Measurements from ENCODE around the gene CELF1. TPM values are rescaled to one million over a fixed set of nuclear protein-coding genes. Genes with fewer than 3 reads are reported as not detected.
A peak's percentile ranks its signal among the peaks of the same experiment; 100 is the strongest.

The CELF1 gene
- total and polyA plus RNA-seq, 2 of the 13 experiments (the other 11 are each of a cell fraction or from before 2014, with no cell fraction given) = 69.0 to 80.1 TPM

DNA sequence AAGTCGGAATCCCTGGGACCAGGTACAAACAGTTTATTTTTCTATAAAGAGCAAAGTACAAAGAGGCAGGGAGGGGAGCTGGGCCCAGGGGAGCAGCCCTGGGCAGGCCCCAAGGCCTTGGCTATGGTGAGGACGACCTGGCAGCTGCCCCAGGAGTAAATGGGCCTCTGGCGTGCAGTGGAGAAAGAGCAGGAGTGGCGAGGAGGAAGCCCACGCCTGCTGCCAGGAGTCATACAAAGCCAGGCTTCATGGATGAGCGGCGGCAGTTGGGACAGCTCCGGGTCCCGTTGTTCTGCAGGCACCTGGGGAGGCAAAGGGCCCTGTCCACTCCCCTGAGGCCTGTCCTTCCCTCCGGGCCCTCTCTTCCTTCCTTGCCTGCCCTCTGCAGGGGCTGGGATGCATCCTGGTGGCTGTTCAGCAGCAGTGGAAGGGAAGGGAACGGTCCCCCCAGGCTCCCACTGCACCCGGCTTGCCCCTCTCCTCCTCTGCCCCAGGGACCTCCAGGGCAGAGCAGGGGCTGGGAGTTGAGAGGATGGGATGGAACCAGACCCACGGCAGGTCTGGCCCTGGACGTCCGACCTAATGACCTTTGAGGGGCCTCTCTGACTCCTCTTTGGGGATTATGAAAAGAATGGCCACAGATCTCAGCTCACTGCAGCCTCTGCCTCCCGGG is 115.0 kb downstream of the CELF1 start (continued):
- TF ChIP-seq, protein P1, sequence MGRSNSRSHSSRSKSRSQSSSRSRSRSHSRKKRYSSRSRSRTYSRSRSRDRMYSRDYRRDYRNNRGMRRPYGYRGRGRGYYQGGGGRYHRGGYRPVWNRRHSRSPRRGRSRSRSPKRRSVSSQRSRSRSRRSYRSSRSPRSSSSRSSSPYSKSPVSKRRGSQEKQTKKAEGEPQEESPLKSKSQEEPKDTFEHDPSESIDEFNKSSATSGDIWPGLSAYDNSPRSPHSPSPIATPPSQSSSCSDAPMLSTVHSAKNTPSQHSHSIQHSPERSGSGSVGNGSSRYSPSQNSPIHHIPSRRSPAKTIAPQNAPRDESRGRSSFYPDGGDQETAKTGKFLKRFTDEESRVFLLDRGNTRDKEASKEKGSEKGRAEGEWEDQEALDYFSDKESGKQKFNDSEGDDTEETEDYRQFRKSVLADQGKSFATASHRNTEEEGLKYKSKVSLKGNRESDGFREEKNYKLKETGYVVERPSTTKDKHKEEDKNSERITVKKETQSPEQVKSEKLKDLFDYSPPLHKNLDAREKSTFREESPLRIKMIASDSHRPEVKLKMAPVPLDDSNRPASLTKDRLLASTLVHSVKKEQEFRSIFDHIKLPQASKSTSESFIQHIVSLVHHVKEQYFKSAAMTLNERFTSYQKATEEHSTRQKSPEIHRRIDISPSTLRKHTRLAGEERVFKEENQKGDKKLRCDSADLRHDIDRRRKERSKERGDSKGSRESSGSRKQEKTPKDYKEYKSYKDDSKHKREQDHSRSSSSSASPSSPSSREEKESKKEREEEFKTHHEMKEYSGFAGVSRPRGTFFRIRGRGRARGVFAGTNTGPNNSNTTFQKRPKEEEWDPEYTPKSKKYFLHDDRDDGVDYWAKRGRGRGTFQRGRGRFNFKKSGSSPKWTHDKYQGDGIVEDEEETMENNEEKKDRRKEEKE (IDR thresholded peaks at IDR 0.05) = no peak
- TF ChIP-seq ZNF883 (CRISPR knock-in tag; IDR thresholded peaks at IDR 0.05; ENCODE audit: not compliant biosample characterization) (peak; percentile 10), HNF4G (IDR thresholded peaks at IDR 0.05; ENCODE audit: borderline replicate concordance, low read depth, low read length) (peak; percentile 67; the same call in 1 of the 2 replicates), HNF4G (CRISPR knock-in tag; IDR thresholded peaks at IDR 0.05; ENCODE audit: borderline replicate concordance, low read depth) (no peak), ZFX (CRISPR knock-in tag; IDR thresholded peaks at IDR 0.05; ENCODE audit: low read depth) (peak; percentile 98), FOXC1 (CRISPR knock-in tag; IDR thresholded peaks at IDR 0.05; ENCODE audit: borderline replicate concordance) (peak; percentile 68; the same call in 1 of the 2 replicates), ZNF7 (CRISPR knock-in tag; IDR thresholded peaks at IDR 0.05) (no peak), MYC (CRISPR knock-in tag; IDR thresholded peaks at IDR 0.05; ENCODE audit: borderline replicate concordance) (peak; percentile 36; the same call in 1 of the 2 replicates), ONECUT2 (CRISPR knock-in tag; IDR thresholded peaks at IDR 0.05) (no peak; the same call in 1 of the 2 replicates), HMG20A (CRISPR knock-in tag; IDR thresholded peaks at IDR 0.05; ENCODE audit: borderline replicate concordance) (peak; percentile 23; the same call in 1 of the 2 replicates), ZNF629 (CRISPR knock-in tag; conservative IDR thresholded peaks at IDR 0.05) (peak; percentile 46), ZNF317 (CRISPR knock-in tag; IDR thresholded peaks at IDR 0.05) (no peak), ZNF124 (CRISPR knock-in tag; IDR thresholded peaks at IDR 0.05) (0 out of 2 replicates have a peak, but pooled peaks have one; percentile 14), GABPB1 (CRISPR knock-in tag; IDR thresholded peaks at IDR 0.05) (peak; percentile 52), ZNF713 (CRISPR knock-in tag; IDR thresholded peaks at IDR 0.05) (no peak), MXD4 (CRISPR knock-in tag; IDR thresholded peaks at IDR 0.05) (no peak), BHLHE40 (IDR thresholded peaks at IDR 0.05; ENCODE audit: low read length) (no peak), ARNT (IDR thresholded peaks at IDR 0.05) (no peak), IRF2 (CRISPR knock-in tag; IDR thresholded peaks at IDR 0.05) (0 out of 2 replicates have a peak, but pooled peaks have one; percentile 15), ZNF605 (CRISPR knock-in tag; IDR thresholded peaks at IDR 0.05) (peak; percentile 34; the same call in 1 of the 2 replicates)
- TF ChIP-seq, protein P2, sequence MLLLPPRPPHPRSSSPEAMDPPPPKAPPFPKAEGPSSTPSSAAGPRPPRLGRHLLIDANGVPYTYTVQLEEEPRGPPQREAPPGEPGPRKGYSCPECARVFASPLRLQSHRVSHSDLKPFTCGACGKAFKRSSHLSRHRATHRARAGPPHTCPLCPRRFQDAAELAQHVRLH (CRISPR knock-in tag; IDR thresholded peaks at IDR 0.05; ENCODE audit: borderline replicate concordance, low read depth) = 0 out of 2 replicates have a peak, but pooled peaks have one; percentile 52
- TF ChIP-seq, protein P3, sequence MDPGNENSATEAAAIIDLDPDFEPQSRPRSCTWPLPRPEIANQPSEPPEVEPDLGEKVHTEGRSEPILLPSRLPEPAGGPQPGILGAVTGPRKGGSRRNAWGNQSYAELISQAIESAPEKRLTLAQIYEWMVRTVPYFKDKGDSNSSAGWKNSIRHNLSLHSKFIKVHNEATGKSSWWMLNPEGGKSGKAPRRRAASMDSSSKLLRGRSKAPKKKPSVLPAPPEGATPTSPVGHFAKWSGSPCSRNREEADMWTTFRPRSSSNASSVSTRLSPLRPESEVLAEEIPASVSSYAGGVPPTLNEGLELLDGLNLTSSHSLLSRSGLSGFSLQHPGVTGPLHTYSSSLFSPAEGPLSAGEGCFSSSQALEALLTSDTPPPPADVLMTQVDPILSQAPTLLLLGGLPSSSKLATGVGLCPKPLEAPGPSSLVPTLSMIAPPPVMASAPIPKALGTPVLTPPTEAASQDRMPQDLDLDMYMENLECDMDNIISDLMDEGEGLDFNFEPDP (CRISPR knock-in tag; conservative IDR thresholded peaks at IDR 0.05) = 0 out of 2 replicates have a peak, but pooled peaks have one; percentile 83
- TF ChIP-seq, protein P4, sequence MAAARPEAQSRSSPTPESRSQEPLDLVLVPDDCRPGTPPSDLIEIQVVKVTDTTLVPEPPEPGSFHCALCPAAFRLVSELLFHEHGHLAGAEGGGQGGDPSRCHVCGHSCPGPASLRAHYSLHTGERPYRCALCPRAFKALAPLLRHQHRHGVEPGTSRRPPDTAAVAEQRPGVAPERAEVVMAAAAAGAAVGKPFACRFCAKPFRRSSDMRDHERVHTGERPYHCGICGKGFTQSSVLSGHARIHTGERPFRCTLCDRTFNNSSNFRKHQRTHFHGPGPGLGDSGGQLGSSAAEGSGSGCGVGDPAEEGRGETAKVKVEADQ (CRISPR knock-in tag; IDR thresholded peaks at IDR 0.05; ENCODE audit: borderline replicate concordance) = 0 out of 2 replicates have a peak, but pooled peaks have one; percentile 41
